ENCODE data around the gene LY6G6D.
A peak's percentile ranks its signal among the peaks of the same experiment; 100 is the strongest.

LY6G6D gene

DNA sequence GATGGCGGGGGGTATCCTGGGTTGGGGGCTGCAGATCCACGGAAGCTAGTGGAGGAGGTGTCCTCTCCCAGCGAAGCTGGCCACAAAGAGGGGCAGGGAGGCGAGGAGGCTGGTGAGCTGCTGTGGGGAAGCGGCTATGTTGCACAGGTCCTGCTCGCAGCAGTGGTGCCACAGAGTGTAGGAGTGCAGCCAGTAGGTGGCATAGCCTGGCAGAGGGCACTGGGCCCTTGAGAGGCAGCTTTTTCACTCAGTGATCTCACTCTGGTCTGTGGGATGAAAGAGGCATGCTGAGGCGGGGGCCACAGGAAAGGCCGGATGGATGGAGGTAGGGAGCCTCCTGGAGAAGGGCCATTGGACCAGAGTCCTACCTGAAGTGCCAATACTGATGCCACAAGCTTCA, 2.9 kb upstream of the LY6G6D start:
- Histone ChIP-seq H2BK5ac (ENCODE audit: low read length) (no peak overlapping the region), H3K79me1 (ENCODE audit: low read length) (no peaks in the 10 kb centered on the region), H2BK120ac (ENCODE audit: low read depth, low read length) (no peak overlapping the region), H4K5ac (ENCODE audit: low read length) (no peak overlapping the region), H3K79me2 (ENCODE audit: control insufficient read depth, insufficient read depth, low read length) (no peaks in the 10 kb centered on the region), H3K4me3 (ENCODE audit: low read length) (no peak overlapping the region), H3K18ac (ENCODE audit: low read length) (no peak overlapping the region), H3K36me3 (ENCODE audit: control insufficient read depth, insufficient read depth, low read length) (no peaks in the 10 kb centered on the region), H3K27ac (ENCODE audit: low read depth, low read length) (no peak overlapping the region), H2BK15ac (replicated peaks; ENCODE audit: low read depth) (no peak overlapping the region), H2AK5ac (ENCODE audit: low read length) (peak overlapping the region; percentile 15), H3K27me3 (ENCODE audit: insufficient read depth, low read length, poor library complexity) (no peaks in the 10 kb centered on the region), H3K4me1 (ENCODE audit: control insufficient read depth, low read depth, low read length) (peaks cover 18% of the 10 kb centered on the region), H3K4me2 (ENCODE audit: low read length) (no peak overlapping the region), H3K9ac (ENCODE audit: low read length) (no peak overlapping the region), H3K56ac (ENCODE audit: low read length) (peak overlapping the region; percentile 62), H3K23ac (ENCODE audit: low read length) (no peak overlapping the region), H3K4ac (ENCODE audit: low read depth, low read length) (no peak overlapping the region), H4K8ac (ENCODE audit: low read depth, low read length) (no peak overlapping the region)
- no peak for DNase-seq
- WGBS (ENCODE audit: extremely low coverage, insufficient coverage, low lambda C conversion rate): no CpG with 5 or more reads among the region's 8 CpGs

DNA sequence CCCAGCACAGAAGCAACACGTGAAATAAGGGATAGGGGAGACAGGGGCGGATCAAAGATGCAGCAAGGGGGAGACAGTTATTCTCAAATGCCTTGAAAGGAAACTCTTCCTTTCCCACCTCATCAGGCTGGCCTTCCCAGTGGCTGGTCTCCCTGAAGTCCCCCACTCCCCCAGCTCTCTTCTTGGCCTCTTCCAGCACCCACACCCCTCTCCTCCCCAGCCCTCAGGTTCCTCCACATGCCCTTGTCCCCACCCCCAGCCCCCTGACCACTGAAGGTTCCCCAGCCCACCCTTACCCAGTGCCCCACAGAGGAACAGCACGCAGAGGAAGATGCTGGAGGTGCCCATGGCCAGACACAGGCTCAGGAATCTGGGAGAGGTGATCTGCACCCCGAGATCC, 1.7 kb upstream of the LY6G6D start:
- peak overlapping the region; percentile 73 for H2BK120ac ChIP-seq (ENCODE audit: low read depth, low read length)
- no peak overlapping the region for H3K23ac ChIP-seq (ENCODE audit: low read length)
- no peak overlapping the region for H3K4me3 ChIP-seq (ENCODE audit: low read length)
- peak overlapping the region; percentile 51 for H2AK5ac ChIP-seq (ENCODE audit: low read length)
- H3K79me1 ChIP-seq (ENCODE audit: low read length): no peaks in the 10 kb centered on the region
- no peak for DNase-seq
- peak overlapping the region; percentile 93 for H3K56ac ChIP-seq (ENCODE audit: low read length)
- peak overlapping the region; percentile 62 for H3K9ac ChIP-seq (ENCODE audit: low read length)
- peak overlapping the region; percentile 96 for H2BK5ac ChIP-seq (ENCODE audit: low read length)
- no peaks in the 10 kb centered on the region for H3K36me3 ChIP-seq (ENCODE audit: control insufficient read depth, insufficient read depth, low read length)
- peak overlapping the region; percentile 37 for H2BK15ac ChIP-seq (replicated peaks; ENCODE audit: low read depth)
- peak overlapping the region; percentile 69 for H3K27ac ChIP-seq (ENCODE audit: low read depth, low read length)
- peak overlapping the region; percentile 92 for H3K18ac ChIP-seq (ENCODE audit: low read length)
- no peak overlapping the region for H4K5ac ChIP-seq (ENCODE audit: low read length)
- peak overlapping the region; percentile 79 for H4K8ac ChIP-seq (ENCODE audit: low read depth, low read length)
- WGBS (ENCODE audit: extremely low coverage, insufficient coverage, low lambda C conversion rate): no CpG with 5 or more reads among the region's 4 CpGs
- H3K4me1 ChIP-seq (ENCODE audit: control insufficient read depth, low read depth, low read length): peaks cover 21% of the 10 kb centered on the region
- no peaks in the 10 kb centered on the region for H3K27me3 ChIP-seq (ENCODE audit: insufficient read depth, low read length, poor library complexity)
- peak overlapping the region; percentile 81 for H3K4ac ChIP-seq (ENCODE audit: low read depth, low read length)
- no peak overlapping the region for H3K4me2 ChIP-seq (ENCODE audit: low read length)
- H3K79me2 ChIP-seq (ENCODE audit: control insufficient read depth, insufficient read depth, low read length): no peaks in the 10 kb centered on the region

DNA sequence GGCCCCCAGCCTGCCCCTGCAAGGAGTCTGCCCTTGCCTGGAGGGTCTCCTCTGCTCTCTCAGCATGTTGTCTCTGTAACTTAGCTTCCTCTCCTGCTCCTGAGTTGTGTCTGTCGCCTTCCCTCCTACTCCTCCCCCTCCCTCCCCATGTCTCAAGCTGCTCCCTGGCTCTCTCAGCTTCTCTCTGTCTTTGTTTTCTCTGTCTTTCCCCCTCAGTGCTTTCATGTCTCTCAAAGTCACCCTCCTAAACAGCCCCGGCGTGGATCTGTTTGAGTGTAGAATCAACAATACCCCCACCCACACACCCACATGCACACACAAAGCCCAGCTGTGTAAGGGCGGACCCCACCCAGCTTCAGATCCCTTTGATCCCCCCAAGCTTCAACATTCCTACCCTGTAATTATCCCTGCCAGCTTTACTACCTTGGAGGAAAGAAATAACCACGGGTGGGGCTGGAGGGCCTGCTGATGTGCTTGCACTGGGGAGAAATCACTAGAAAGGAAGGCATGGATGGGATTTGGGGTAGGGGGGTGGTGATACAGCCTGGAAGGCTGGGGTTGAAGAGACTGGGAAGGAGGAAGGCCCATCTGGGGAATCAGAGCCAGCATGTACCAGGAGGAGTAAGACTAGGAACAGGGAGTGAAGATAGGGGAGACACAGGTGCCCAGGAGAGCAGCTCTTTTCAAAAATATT, 1.0 kb upstream of the LY6G6D start:
- H3K18ac ChIP-seq (ENCODE audit: low read length): peak overlapping the region; percentile 92
- H3K27ac ChIP-seq (ENCODE audit: low read depth, low read length): peak overlapping the region; percentile 69
- H3K79me2 ChIP-seq (ENCODE audit: control insufficient read depth, insufficient read depth, low read length): no peaks in the 10 kb centered on the region
- H3K9ac ChIP-seq (ENCODE audit: low read length): peak overlapping the region; percentile 62
- peak overlapping the region; percentile 76 for H4K5ac ChIP-seq (ENCODE audit: low read length)
- no CpG with 5 or more reads among the region's 5 CpGs for WGBS (ENCODE audit: extremely low coverage, insufficient coverage, low lambda C conversion rate)
- peak overlapping the region; percentile 98 for H3K23ac ChIP-seq (ENCODE audit: low read length)
- H4K8ac ChIP-seq (ENCODE audit: low read depth, low read length): no peak overlapping the region
- peak overlapping the region; percentile 8 for H2BK120ac ChIP-seq (ENCODE audit: low read depth, low read length)
- peak; percentile 87 for DNase-seq
- peaks cover 23% of the 10 kb centered on the region for H3K4me1 ChIP-seq (ENCODE audit: control insufficient read depth, low read depth, low read length)
- no peaks in the 10 kb centered on the region for H3K79me1 ChIP-seq (ENCODE audit: low read length)
- no peak overlapping the region for H2AK5ac ChIP-seq (ENCODE audit: low read length)
- no peak overlapping the region for H2BK15ac ChIP-seq (replicated peaks; ENCODE audit: low read depth)
- no peaks in the 10 kb centered on the region for H3K27me3 ChIP-seq (ENCODE audit: insufficient read depth, low read length, poor library complexity)
- H3K4ac ChIP-seq (ENCODE audit: low read depth, low read length): peak overlapping the region; percentile 64
- peak overlapping the region; percentile 93 for H3K56ac ChIP-seq (ENCODE audit: low read length)
- H2BK5ac ChIP-seq (ENCODE audit: low read length): peak overlapping the region; percentile 96
- no peak overlapping the region for H3K4me2 ChIP-seq (ENCODE audit: low read length)
- no peaks in the 10 kb centered on the region for H3K36me3 ChIP-seq (ENCODE audit: control insufficient read depth, insufficient read depth, low read length)
- no peak overlapping the region for H3K4me3 ChIP-seq (ENCODE audit: low read length)

DNA sequence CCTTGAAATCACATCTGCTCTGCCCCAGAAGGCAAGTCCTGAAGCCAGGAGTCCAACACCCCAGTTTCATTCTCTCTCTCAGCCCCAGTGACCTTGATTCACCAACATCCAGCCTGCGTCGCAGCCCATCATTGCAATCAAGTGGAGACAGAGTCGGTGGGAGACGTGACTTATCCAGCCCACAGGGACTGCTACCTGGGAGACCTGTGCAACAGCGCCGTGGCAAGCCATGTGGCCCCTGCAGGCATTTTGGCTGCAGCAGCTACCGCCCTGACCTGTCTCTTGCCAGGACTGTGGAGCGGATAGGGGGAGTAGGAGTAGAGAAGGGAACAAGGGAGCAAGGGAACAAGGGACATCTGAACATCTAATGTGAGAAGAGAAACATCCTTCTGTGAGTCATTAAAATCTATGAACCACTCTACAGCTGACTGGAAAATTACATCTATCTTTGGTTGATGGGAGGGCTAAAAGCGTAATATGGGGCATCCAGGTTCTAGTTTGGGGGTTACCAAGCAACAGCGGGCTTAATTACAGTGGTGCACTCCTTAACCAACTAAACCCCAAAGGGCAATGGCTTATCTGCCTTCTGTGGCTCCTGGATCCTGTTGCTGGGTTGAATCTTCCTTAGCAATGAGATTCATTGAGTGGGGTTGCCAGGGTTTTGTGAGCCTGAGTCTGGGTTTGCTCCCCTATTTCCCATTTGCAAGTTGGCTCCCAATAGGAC, 2.5 kb downstream of the LY6G6D start:
- Histone ChIP-seq H2BK120ac (ENCODE audit: low read depth, low read length) (no peak overlapping the region), H2AK5ac (ENCODE audit: low read length) (no peak overlapping the region), H4K8ac (ENCODE audit: low read depth, low read length) (no peak overlapping the region), H3K79me2 (ENCODE audit: control insufficient read depth, insufficient read depth, low read length) (no peaks in the 10 kb centered on the region), H3K4me1 (ENCODE audit: control insufficient read depth, low read depth, low read length) (peaks cover 18% of the 10 kb centered on the region), H3K4me3 (ENCODE audit: low read length) (no peak overlapping the region), H3K9ac (ENCODE audit: low read length) (no peak overlapping the region), H3K27ac (ENCODE audit: low read depth, low read length) (no peak overlapping the region), H2BK5ac (ENCODE audit: low read length) (no peak overlapping the region), H2BK15ac (replicated peaks; ENCODE audit: low read depth) (no peak overlapping the region), H3K23ac (ENCODE audit: low read length) (no peak overlapping the region), H3K36me3 (ENCODE audit: control insufficient read depth, insufficient read depth, low read length) (no peaks in the 10 kb centered on the region), H3K18ac (ENCODE audit: low read length) (no peak overlapping the region), H3K4ac (ENCODE audit: low read depth, low read length) (no peak overlapping the region), H3K27me3 (ENCODE audit: insufficient read depth, low read length, poor library complexity) (no peaks in the 10 kb centered on the region), H3K4me2 (ENCODE audit: low read length) (no peak overlapping the region), H4K5ac (ENCODE audit: low read length) (no peak overlapping the region), H3K56ac (ENCODE audit: low read length) (no peak overlapping the region), H3K79me1 (ENCODE audit: low read length) (no peaks in the 10 kb centered on the region)
- peak; percentile 85 for DNase-seq
- no CpG with 5 or more reads among the region's 10 CpGs for WGBS (ENCODE audit: extremely low coverage, insufficient coverage, low lambda C conversion rate)

DNA sequence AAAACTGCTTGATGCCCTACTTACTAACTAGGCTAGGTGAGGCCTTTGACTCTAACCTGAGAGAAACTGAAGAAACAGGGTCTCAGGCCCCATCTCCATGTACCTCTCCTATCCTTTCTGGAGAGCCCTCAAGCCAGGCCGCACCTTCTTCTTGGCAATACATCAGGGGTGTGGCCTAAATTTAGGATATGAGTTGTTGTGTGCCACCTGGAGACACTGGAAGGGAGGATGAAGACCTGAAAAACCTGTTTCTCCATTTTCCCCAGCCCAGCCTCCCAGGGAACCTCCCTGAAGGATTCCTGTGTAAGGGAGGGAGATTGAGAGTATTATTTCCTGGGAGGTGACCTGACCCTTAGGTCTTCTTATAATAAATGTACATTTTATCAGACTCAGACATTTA, 3.1 kb downstream of the LY6G6D start:
- H2AK5ac ChIP-seq (ENCODE audit: low read length): no peak overlapping the region
- H4K5ac ChIP-seq (ENCODE audit: low read length): no peak overlapping the region
- H3K4me2 ChIP-seq (ENCODE audit: low read length): no peak overlapping the region
- H3K18ac ChIP-seq (ENCODE audit: low read length): no peak overlapping the region
- no peaks in the 10 kb centered on the region for H3K27me3 ChIP-seq (ENCODE audit: insufficient read depth, low read length, poor library complexity)
- H3K23ac ChIP-seq (ENCODE audit: low read length): no peak overlapping the region
- peaks cover 17% of the 10 kb centered on the region for H3K4me1 ChIP-seq (ENCODE audit: control insufficient read depth, low read depth, low read length)
- DNase-seq: peak; percentile 76
- no peak overlapping the region for H2BK5ac ChIP-seq (ENCODE audit: low read length)
- H3K4ac ChIP-seq (ENCODE audit: low read depth, low read length): no peak overlapping the region
- H3K4me3 ChIP-seq (ENCODE audit: low read length): no peak overlapping the region
- no peaks in the 10 kb centered on the region for H3K36me3 ChIP-seq (ENCODE audit: control insufficient read depth, insufficient read depth, low read length)
- no CpG with 5 or more reads among the region's 1 CpG for WGBS (ENCODE audit: extremely low coverage, insufficient coverage, low lambda C conversion rate)
- no peak overlapping the region for H3K9ac ChIP-seq (ENCODE audit: low read length)
- no peak overlapping the region for H3K56ac ChIP-seq (ENCODE audit: low read length)
- no peaks in the 10 kb centered on the region for H3K79me1 ChIP-seq (ENCODE audit: low read length)
- no peaks in the 10 kb centered on the region for H3K79me2 ChIP-seq (ENCODE audit: control insufficient read depth, insufficient read depth, low read length)
- H4K8ac ChIP-seq (ENCODE audit: low read depth, low read length): no peak overlapping the region
- no peak overlapping the region for H2BK15ac ChIP-seq (replicated peaks; ENCODE audit: low read depth)
- H2BK120ac ChIP-seq (ENCODE audit: low read depth, low read length): no peak overlapping the region
- no peak overlapping the region for H3K27ac ChIP-seq (ENCODE audit: low read depth, low read length)

Measured in mesendoderm (in vitro differentiated cells).